ENCODE data around the gene CAPS.
A peak's percentile ranks its signal among the peaks of the same experiment; 100 is the strongest.

Gene CAPS

DNA sequence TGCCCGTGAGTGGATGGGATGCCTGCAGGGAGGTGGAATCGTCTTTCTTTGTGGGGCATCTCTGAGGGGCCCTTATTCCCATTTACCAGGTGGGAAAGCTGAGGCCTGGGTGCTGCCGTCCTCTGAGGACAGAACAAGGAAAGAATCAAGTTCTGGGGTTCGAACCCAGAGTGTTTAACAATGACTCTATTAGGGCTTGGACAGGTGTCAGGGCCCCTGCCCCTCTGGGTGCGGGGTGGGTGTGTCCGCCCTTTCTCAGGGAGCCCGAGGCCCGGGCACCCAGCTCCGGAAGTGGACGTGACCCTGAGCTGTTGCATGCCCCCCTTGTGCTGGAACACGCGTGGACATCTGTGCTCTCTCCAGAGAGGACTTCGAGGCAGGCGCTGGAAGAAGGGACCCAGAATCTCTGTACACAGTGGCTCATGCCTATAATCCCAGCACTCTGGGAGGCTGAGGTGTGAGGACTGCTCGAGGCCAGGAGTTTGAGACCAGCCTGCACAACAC is 21.2 kb upstream of the CAPS start:
- DNase-seq, result no peak

GRCh38 chr19:5893296-5893903 is 20.7 kb upstream of the CAPS start:
- peak in 1 of 3 donors; percentile 6 for DNase-seq

DNA sequence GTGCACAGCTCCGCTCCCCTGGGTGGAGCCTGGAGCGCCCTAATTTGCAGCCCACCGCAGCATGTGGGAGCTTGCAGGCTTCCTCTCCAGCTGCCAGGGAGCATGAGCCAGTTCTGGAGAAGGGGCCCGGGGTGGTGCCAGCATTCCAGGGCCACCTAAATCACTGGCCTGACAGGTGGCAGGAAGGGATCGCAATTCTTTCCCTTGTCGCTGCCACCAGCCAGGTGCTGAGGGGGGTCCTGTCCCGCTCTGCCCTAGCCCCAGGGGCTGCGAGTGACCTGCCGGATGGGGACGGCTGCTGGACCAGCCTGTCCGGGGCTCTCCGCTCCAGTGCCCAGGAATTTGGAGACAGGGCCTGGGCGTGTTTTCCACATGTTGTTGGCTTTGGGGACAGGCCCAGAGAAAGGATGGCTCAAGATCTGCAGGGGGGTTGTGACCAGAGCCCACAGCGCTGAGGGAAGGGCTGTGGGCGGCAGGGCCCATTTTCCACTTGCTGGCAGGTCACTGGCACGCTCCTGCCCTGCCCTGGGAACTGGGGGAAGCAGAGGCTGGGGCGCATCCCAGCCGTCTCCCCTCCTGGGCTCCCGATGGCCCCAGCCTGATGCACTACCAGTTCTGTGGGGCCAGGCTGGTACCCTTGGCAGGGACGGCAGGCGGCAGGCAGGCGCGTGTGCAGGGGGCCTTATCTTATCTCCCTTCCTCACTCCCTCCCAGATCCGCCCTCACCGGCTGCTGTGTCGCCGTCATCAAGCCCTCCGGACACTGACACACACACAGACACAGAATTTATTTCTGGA is 19.9 kb upstream of the CAPS start:
- no peak for DNase-seq

GRCh38 chr19:5894704-5895349 is 19.2 kb upstream of the CAPS start:
- no peak for DNase-seq

GRCh38 chr19:5895409-5895808 is 18.6 kb upstream of the CAPS start:
- DNase-seq, result no peak

- DNase-seq, result no peak
Observed at GRCh38 chr19:5895890-5896289, 18.2 kb upstream of the CAPS start.

GRCh38 chr19:5896365-5897076 is 17.5 kb upstream of the CAPS start:
- no peak for DNase-seq

DNA sequence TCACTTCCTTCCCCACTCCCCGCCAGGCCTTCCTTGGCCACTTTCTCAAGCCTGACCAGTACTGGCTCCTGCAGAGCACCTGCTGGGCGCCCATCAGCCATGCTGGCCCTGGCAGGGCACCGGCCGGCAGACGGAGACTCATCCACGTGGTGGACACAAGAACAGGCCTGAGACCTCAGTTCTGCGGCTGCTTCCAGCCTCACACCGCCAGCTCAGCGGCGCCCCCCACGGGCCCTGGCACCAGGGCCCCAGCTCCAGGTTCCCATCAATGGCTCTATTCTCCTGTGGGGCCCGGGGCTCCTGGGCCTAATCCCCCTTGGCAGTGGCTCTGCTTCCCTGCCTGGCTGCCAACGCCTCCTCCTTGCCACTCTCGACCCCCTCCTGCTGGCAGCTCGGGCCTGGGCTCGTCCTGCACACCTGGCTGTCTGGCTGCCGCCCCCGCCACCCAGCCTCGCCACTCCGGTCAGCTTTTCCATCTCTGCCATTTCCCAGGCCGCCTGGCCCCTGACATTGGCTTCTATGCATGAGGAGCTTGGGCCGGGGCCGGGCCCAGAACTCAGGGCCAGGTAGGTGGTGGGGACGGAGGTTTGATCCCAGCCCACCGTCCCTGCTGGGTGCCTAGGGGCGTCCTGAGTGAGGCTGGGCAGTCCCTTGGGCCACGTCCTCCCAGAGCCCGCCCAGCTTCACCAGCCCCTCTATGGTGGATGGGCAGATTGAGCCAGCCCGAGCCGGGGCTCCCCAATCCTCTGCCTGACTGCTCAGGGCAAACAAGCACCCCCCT is 16.7 kb upstream of the CAPS start:
- DNase-seq, result no peak

- DNase-seq, result no peak
Observed at GRCh38 chr19:5899728-5900526, 14.1 kb upstream of the CAPS start.

GRCh38 chr19:5900976-5901375 is 13.1 kb upstream of the CAPS start:
- DNase-seq, result no peak

DNA sequence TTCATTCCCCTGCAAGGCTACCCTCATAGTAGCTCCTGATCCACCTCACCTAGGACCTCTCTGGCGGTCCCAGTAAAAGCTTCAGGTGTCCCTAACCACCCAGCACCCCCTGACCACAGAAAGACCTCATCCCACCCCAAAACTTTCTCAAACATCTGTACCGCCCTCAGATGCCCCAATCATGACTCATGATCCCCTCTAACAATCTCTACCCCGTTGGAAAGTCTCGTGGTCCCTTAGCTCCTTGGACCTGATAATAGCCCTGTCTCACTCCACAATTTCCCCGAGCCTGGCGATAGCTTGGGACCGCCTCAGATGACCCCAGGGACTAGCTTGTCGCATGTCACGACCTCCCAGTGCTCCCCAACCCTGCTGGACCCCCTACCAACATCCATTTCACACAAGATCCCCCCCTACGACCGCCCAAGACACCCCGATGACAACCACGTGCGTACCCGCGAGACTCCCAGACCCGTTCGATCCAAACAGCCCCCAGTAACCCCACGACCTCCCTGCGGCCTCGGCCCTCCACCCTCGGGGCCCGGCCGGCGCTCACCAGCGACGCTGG is 10.9 kb upstream of the CAPS start:
- DNase-seq, result peak; percentile 41 to 54 (median 51)

DNA sequence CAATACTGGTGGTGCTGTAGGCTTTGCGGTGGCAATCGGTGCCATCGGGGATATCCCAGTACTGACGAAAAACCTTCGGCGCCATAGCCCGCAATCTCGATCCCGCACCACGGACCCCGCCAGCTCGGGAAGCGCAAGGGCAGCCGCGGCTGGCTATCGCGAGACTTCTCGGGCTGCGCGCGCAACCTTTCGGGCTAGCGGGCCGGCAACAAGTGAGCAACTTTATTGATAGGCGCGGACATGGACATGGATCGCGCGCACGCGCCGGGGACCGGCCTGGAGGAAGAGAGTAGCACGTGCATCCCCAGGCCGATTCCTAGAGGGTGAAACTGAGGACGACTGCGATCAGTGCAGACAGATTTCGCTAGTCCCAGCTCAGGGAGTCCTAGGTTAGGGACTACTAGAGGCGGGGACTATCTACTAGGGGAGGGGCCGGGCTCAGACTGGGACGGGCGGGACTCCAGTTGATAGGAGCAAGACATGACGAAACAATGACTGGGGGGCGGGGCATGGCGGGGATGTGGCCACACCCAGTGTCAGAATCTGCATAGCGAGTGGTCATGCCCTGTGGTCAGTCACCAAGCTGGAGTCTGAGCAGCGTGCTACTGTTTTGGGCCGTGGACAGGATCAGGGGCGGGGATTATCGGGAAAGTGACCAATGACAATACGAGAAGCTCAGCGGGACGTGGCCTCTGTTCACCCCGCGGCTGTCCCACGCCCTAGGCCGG is 10.3 kb upstream of the CAPS start, which contains the start of gene NDUFA11:
TSS of gene NDUFA11 (minus strand) at position 167 of the 728 bp plus-strand sequence. CDS start at position 85, 82 bp downstream.
- DNase-seq, result peak; percentile 97 to 99 (median 98)

DNA sequence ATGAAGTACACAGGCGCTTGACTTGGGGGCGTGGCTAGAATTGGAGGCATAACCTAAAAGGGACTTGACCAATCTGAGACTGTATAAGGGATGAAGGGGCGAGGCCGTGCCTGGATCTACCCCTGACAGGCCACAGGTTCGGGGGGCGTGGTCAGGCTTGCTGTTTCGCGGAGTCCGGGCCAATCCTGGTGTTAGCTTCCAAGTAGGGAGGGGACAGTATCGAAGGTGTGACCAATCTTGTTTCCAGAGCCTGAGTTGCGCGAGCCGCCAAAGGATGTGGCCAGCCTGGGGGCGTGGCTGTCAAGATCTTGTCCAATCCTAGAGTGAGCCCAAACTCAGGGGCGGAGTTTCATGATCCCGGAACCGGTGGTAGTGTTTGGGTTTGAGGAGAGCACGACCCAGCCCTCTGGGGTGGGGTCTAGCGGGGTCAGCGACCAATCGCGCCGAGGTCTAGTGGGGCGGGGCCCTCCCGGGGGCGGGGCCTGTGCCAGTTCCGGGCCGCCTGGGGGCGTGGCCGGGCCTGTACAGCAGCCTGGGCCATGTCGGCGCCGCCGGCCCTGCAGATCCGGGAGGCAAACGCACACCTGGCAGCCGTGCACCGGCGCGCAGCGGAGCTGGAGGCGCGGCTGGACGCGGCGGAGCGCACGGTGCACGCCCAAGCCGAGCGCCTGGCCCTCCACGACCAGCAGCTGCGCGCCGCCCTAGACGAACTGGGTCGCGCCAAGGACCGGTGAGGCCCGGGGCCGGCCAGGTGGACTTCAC is 9.5 kb upstream of the CAPS start, which contains the start of gene VMAC:
TSS of gene VMAC (plus strand) at position 521 of the 762 bp plus-strand sequence. CDS start at position 540, 19 bp downstream.
- DNase-seq, result peak; percentile 100

GRCh38 chr19:5905114-5905778 is 8.8 kb upstream of the CAPS start:
- no peak for DNase-seq

GRCh38 chr19:5907241-5907640 is 6.8 kb upstream of the CAPS start:
- DNase-seq, result peak; percentile 68 to 77 (median 76)

GRCh38 chr19:5908773-5909442 is 5.1 kb upstream of the CAPS start:
- DNase-seq, result peak in 1 of 3 donors; percentile 17

DNA sequence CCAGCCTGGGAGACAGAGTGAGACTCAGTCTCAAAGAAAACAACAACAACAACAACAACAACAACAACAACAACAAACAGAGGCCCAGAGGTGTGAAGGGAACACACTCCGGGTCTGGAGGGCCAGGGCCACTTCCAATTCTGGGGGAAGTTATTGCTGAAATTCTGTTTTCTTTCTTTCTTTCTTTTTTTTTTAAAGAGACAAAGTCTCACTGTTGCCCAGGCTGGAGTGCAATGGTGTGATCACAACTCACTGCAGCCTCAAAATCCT is 3.5 kb upstream of the CAPS start:
- DNase-seq, result no peak

- no peak for DNase-seq
Observed at GRCh38 chr19:5911366-5911765, 2.7 kb upstream of the CAPS start.
